Endometrium (tissue), 2 donors: Measurements from ENCODE around the gene AGBL4.

Experiments
- FAIRE-seq: peaks from 2 replicates; lab custom pipeline; 2012; peaks lifted over from hg19 to GRCh38; lab: Jason Lieb, UNC
- donor health status: control.
- donor health status: control.

Gene AGBL4

GRCh38 chr1:48679859-48680258, 1343.9 kb downstream of the AGBL4 start:
- no peak for FAIRE-seq

DNA sequence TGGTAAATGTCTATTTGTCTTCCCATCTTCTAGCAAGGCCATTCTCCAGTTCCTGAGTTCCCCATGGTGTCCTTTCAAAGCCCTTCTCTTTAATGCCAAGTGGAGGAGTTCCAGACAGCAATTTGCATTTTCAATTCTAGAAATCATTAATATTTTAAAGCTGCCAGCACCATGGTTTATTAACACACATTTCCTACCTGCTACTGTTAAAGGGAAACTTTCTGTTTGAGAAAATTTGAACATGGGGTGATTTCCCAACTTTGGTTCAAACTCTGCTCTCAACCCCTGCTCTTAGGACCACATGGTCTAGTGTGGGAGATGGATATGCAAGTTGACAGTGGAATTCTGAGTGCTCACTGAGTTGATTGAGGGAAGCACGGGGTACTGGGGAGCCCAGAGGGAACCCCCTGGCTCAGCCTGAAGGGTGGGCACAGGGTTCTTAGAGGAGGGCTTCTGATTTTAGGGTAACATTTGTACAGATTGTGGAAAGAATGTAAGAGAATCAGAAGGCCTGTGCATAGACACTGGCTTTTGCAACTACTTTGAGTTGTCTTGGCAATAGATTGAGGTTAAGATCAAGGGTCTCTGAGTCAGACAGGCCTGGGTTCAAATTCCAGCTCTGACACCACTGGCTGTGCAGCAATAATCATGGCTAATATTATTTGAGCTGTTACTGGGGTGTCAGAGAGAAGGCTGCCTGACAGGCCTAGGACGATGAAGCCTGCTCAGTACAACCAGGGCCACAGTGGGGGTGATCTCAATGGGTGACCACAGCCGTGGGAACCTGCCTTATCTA, 1344.8 kb downstream of the AGBL4 start:
- no peak for FAIRE-seq

GRCh38 chr1:48677306-48678287, 1346.2 kb downstream of the AGBL4 start:
- FAIRE-seq, result no peak

GRCh38 chr1:48676822-48677221, 1346.9 kb downstream of the AGBL4 start:
- no peak for FAIRE-seq

DNA sequence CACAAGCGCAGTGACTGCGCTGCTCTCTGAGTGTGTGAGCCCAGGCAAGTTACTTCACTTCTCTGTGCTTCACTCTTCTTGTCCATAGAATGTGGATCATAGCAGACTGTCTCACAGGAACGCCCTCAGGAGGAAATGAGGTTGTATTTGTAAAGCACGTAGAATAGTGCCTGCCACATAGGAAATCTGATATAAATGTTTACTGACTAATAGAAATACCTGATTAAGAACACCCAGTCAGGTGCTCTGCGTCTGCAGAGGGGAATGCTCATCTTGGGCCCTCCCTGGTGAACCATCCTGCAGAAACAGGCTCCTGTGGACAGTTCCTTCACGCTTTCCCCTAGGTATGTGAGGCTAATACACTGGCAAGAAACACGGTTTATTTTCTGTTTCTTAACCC, 1347.4 kb downstream of the AGBL4 start:
- FAIRE-seq, result no peak

- no peak for FAIRE-seq
Observed at GRCh38 chr1:48675251-48675650, 1348.5 kb downstream of the AGBL4 start.

GRCh38 chr1:48674641-48675040, 1349.1 kb downstream of the AGBL4 start:
- no peak for FAIRE-seq

GRCh38 chr1:48673332-48674105, 1350.2 kb downstream of the AGBL4 start:
- no peak for FAIRE-seq

- no peak for FAIRE-seq
Observed at GRCh38 chr1:48671578-48671977, 1352.2 kb downstream of the AGBL4 start.

DNA sequence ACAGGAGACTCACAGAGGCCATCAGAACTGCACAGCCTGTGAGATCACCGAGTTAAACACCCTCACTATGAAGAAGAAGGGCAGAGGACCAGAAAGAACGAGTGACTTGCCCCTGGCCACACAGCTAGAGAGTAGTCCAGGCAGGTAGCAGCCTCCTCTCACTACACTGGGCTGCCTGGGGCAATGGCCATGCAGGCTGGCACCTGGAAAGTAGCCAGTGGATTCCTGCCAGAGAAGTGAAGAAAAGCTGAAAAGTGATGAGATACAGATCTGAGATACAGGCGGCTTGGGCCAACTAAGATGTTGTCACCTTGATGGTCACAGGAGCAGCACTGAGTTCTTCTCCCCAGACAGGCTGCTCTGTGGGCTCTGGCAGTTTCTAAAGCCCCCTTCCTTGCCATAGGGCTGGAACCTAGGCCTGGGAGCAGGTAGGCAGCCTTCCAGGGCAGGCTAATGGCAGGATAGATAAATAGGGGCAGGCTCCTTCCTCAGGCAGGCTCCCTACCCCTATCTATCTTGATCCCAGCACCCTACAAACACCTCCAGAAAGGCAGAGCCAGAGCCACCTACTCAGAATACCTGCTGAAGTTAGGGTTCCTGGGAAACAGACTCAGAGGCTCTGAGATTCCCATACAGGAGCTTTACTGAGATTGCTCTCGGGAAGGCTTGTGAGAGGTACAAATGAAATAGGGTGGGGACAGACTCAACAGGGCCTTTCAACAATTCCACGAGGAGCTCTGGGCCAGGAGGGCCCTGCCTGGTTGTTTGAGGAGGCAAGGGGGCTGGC, 1353.3 kb downstream of the AGBL4 start:
- FAIRE-seq, result no peak

- no peak for FAIRE-seq
Observed at GRCh38 chr1:48668339-48668738, 1355.4 kb downstream of the AGBL4 start.

DNA sequence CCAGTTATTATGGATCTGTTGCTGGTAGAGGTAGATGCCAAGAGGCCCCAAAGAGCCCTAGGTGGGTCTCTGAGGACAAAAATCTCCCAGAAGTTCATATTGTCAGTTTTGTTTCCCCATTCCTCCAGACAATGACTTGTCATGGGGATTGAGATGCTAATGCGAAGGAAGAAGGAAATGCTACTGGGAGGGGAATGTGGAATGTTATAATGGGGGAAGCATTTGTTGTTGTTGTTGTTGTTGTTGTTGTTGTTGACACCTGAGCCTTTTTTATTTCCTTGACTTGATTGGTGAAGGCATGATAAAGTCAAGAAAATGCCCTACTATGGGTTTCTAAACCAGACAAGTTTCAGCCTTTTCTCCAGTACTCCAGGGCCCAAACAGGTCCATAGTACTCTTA, 1356.0 kb downstream of the AGBL4 start:
- no peak for FAIRE-seq

- no peak for FAIRE-seq
Observed at GRCh38 chr1:48665708-48666407, 1357.9 kb downstream of the AGBL4 start.

- no peak for FAIRE-seq
Observed at GRCh38 chr1:48661726-48662463, 1361.9 kb downstream of the AGBL4 start.

GRCh38 chr1:48659801-48660200, 1364.0 kb downstream of the AGBL4 start:
- no peak for FAIRE-seq

GRCh38 chr1:48657413-48657812, 1366.3 kb downstream of the AGBL4 start:
- no peak for FAIRE-seq

- no peak for FAIRE-seq
Observed at GRCh38 chr1:48654606-48655210, 1369.0 kb downstream of the AGBL4 start.

DNA sequence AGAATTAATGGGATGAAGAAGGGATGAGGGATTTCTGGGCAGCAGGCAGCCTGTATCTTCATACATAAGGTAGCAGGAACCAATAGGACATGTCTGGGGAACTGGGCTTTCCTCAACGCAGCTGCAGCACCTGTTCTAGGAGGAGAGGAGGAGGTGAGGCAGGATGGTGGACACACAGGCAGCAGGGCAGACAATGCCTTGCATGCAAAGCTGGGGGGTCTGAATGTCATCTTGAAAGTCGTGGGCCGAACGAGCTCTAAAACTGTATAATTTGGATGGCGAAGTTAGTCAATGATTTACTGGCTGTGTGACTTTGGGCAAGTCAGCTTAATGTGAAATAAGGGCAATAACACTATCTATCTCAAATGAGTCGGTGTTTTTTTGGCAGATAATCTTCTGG, 1371.4 kb downstream of the AGBL4 start:
- FAIRE-seq, result no peak

DNA sequence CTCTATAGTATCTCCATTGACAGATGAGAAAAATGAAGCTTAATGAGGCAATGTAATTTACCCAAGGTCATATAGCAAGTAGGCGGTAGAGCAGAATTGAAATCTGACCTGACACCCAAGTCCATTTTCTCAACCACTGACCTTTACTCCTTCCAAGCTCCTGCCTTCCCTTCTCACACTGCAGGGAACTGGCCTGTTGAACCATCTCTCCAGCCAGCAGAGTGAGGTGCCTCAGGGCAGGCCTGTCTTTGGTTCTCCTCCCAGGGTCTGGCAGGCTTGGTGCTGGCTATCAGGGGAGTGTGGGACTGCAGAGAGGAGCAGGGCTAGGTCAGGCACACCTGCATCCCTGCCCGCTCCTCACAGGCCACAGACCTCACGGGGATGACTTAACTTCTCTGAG, 1373.9 kb downstream of the AGBL4 start:
- no peak for FAIRE-seq

DNA sequence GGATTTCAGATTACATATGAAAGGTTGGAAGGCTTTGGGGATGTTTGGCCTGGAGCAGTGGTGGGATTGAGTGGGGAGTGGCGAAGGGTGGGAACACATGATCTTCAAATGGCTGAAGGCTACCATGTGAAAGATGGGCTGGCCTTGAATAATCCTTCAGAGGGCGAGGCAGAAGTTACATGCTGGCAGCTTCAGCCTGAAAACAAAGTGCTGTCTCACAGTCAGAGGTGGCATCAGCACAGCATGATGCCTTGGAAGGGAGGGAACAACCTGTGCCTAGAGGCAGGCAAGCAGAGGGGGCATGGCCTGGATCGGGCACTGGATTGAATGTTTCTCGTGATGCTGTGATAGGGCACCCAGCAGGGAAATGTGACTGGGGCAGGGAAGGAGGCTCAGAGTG, 1377.9 kb downstream of the AGBL4 start:
- FAIRE-seq, result no peak
